ENCODE results near the gene NAP1L5.

Gene NAP1L5, protein sequence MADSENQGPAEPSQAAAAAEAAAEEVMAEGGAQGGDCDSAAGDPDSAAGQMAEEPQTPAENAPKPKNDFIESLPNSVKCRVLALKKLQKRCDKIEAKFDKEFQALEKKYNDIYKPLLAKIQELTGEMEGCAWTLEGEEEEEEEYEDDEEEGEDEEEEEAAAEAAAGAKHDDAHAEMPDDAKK

GRCh38 chr4:88697588-88698329 is at the start of gene NAP1L5:
Gene NAP1L5 (minus strand): TSS chr4:88697829. CDS start chr4:88697754, 75 bp downstream.
- DNase-seq (ENCODE audit: low spot score): peak; percentile 56

GRCh38 chr4:88747351-88747750 is 49.7 kb upstream of the NAP1L5 start:
- DNase-seq (ENCODE audit: low spot score): no peak

- DNase-seq (ENCODE audit: low spot score): no peak
Observed at GRCh38 chr4:88746206-88746605, 48.6 kb upstream of the NAP1L5 start.

DNA sequence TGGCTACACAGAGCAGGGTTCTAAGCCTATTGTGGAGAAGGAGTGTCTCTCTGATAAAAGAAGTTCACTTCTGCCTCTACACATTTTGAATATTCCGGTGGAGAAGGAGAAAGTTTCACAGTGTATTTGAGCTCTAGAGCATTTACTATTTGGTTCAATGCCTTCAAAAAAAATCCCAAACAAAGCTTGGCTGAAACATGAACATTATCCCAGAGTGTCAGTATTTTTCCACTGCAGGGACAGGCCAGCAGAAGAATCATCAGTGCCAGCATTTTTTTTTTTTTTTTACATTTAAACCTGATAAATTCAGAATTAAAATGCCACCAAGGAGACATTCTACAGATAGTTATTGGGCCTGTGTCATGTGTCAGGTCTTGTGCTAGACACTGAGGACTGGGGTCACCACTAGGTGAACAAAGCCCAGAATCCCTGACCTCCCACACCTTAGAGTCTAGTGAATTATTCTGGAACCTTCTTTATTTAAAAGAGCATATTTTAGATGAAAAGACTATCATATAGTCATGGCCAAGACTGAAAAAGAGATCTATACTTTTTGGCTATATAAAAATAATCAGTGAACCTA is 48.0 kb upstream of the NAP1L5 start:
- no peak for DNase-seq (ENCODE audit: low spot score)

DNA sequence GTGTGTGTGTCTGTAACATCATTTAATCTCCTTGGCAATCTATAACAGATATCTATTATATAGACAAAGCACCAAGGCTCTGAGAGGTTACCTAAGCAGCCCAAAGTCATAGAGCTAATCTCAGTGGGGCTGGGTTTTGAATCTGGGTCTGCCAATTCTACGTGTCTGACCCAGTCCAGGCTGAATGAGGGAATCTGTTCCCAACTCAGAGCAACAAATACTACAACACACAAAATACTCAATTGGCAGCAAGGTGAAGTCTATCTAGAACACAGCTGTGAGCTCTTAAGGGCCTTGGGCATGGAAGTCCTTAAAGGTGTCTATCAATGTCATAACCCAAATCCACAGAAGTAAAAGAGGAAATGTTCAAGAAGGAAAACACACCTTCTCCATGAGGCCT is 47.5 kb upstream of the NAP1L5 start:
- no peak for DNase-seq (ENCODE audit: low spot score)

DNA sequence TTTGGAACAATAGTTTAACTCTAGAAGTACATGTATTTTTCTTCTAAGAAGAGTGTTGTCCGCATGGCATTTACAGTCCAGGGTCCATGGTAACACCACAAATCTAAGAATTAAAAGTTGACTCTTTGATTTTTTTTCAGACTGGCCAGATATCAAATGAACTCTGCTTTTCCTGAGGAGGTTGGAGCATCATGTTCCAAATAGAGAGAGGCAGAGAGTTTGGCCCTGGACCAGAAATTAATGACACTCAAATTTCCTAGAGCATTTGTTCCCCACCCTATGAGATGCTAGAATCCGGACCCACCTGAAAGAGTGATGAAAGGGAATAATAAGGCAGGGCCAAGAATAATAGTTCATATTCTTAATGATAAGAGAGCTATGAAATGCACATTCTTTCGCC is 47.0 kb upstream of the NAP1L5 start:
- DNase-seq (ENCODE audit: low spot score): no peak

DNA sequence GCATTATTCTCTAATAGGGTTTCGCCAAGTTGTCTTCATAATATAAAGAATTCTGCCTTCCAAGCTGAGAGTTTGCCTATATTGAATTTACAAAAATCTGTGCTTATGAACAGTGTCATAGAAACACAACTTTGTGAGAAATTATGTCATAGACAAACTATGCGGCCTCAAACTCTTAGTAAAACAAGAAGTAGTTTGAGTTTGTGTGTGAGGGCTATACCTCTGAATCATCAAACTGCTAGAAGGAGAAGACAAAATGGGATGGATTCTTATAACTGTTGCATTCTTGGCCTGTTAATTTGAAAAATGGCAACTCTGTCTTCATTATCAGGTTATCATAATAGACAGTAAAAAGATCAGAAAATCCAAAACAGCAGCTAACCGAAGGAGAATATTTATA is 46.1 kb upstream of the NAP1L5 start:
- DNase-seq (ENCODE audit: low spot score): no peak

- no peak for DNase-seq (ENCODE audit: low spot score)
Observed at GRCh38 chr4:88742561-88742960, 44.9 kb upstream of the NAP1L5 start.

GRCh38 chr4:88738180-88738579 is 40.6 kb upstream of the NAP1L5 start:
- DNase-seq (ENCODE audit: low spot score): no peak

GRCh38 chr4:88737307-88737941 is 39.8 kb upstream of the NAP1L5 start:
- no peak for DNase-seq (ENCODE audit: low spot score)

GRCh38 chr4:88736264-88736663 is 38.6 kb upstream of the NAP1L5 start:
- DNase-seq (ENCODE audit: low spot score): no peak

DNA sequence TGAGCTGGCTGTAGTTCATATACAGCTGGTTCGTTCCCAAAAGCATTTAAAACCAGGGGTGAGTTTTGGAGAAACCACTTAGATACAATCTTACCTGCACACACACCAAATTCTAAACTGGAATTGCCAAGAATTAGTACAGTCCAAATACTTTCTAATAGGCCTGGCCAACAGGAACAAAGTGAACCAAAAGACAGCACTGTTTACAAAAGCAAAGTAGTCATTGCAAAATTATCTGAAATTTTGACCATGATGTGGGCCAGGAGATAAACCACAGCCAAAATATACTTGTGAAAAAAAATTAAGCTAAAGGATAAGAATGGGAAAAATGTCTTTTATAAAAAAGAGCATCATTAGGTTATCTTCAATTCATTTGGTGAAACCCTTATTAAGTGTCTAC is 37.9 kb upstream of the NAP1L5 start:
- no peak for DNase-seq (ENCODE audit: low spot score)

DNA sequence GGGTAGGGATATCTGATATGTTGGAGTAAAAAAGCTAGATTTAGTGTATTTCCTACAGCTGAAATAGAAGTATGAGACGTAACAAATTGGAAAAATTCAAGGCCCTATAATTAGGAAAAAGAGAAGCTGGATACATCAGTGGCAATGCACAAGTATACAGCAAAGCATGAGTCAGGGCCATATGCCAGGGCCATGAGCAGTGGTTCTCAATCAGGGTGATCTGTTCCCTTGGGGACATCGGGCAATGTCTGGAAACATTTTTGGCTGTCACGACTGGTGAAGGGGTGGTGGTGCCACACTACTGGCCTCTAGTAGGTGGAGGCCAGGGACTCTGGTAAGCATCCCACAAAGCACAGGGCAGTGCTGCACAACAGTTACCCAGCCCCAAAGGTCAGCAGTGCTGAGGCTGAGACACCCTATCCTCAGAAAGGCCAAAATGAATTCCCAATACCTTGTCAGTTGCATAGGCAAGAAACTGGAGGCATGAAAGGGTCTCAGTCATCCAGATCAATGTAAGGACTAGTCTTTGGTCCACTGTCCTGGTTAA is 36.8 kb upstream of the NAP1L5 start:
- DNase-seq (ENCODE audit: low spot score): no peak

DNA sequence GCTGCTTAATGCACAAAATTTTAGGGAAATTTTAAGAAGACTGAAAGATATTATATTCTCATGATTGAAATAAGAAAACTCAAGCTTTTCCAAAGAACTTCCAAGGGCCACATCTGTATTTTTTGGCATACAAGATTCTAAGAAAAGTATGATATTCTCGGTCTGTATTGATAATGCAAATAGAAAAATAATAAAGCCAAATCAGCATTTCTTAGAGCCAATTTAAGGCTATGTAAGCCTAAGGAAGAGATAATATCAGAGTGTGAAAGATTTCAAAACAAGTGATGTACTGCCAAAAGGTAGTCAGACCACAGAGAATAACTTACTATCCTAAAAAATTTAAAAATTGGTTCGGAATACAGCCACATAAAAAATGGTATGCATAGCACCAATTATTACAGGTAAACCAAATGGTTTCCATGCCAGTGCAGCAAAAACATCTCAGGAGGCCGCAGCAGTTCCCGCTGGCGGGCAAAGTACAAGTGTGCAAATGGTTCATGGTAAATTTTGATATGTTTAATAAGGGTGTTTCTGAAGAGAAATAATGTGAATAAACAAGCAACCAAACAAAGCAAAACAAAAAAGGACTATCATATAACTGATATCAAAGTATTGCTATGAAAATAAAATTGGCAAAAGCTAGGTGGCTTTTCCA is 35.2 kb upstream of the NAP1L5 start:
- no peak for DNase-seq (ENCODE audit: low spot score)

GRCh38 chr4:88731381-88731780 is 33.8 kb upstream of the NAP1L5 start:
- DNase-seq (ENCODE audit: low spot score): no peak

- DNase-seq (ENCODE audit: low spot score): no peak
Observed at GRCh38 chr4:88730811-88731210, 33.2 kb upstream of the NAP1L5 start.

GRCh38 chr4:88729146-88729760 is 31.6 kb upstream of the NAP1L5 start:
- no peak for DNase-seq (ENCODE audit: low spot score)

DNA sequence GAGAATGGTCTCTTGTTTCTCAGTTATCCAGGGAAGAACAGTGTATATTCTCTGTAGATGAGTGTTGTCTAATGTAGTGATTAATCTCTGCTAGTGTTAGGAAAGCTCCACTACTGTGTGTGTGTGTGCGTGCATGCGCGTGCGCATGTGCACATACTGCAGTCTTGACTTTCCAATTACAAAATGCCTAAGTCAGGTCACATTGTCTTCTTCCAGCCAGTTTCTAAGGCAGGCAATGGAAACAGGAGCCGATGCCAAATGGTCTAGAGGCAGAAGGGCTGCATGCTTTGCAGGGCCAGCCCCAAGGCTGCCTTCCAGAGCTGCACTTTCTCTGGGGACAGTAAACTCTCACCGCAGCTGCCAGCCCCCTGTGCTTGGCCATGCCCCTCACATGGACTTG is 30.5 kb upstream of the NAP1L5 start:
- DNase-seq (ENCODE audit: low spot score): no peak

DNA sequence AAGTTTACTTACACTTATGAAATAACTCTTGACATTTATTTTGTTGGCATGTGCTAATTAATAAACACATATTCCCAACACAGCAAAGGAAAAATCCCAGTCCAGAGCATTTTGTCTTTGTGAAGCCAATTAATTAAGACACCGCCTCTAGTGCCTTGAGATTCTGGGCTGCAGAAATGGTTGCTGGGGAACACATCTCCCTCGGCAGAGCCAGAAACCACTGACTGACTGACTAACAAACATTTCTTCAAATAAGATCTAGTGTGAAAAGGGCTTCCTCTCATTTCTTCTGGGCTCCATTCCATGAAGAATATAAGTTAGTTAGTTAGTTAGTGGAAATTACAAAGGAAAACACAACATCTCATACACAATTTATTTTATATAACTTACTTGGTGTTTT is 28.4 kb upstream of the NAP1L5 start:
- DNase-seq (ENCODE audit: low spot score): no peak

- DNase-seq (ENCODE audit: low spot score): no peak
Observed at GRCh38 chr4:88725143-88725542, 27.5 kb upstream of the NAP1L5 start.

- DNase-seq (ENCODE audit: low spot score): no peak
Observed at GRCh38 chr4:88724406-88724805, 26.8 kb upstream of the NAP1L5 start.

DNA sequence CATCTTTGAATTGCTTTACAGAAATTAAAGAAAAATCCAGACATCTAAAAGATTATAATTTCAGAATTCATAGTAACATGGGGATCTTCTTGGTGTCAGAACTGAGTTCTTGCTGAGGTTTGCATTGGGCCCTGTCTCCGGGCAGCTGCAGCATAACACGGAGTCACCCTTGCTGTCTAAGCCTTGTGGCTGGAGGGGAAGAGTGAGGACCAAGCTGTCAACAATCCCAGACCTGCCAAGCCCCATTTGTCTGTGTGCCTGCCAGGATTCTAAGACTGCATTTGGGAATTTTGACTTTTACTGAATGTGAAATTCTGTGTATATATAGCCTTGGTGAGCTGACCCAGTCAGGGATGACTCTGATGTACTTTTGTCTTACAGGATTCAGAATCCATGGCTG is 25.2 kb upstream of the NAP1L5 start:
- DNase-seq (ENCODE audit: low spot score): no peak
